ENCODE measurements around the gene PMF1.

DNA sequence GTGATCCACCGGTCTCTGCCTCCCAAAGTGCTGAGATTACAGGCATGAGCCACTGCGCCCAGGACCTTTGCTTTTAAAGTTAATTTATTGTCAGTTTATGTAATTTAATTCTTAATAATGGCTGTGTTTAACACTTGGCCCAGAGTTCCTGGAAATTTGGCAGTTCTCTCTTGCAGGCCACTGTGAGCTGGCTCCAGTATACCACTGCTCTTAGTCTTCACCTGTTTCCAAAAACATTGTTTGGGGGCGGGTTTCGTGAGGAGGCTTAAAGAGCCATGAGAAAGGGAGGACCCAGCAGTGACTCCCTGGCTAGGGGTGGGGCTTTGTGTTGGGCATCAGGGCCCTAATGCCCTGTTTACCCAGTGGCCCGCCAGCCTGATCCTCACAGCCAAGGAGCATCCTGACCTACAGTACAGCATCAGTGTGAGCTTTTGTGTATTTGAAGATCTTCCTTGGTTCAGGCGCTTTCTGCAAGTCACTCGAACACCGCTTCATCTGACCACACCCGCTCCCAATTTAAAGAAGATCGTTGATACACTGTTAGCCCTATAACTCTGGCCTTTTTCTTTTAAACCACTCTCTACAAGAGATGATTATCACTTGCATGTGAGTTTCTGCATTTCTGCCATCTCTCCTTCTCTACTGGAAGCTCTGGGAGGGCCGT, 17.1 kb downstream of the PMF1 start:
- TF ChIP-seq, protein P1, sequence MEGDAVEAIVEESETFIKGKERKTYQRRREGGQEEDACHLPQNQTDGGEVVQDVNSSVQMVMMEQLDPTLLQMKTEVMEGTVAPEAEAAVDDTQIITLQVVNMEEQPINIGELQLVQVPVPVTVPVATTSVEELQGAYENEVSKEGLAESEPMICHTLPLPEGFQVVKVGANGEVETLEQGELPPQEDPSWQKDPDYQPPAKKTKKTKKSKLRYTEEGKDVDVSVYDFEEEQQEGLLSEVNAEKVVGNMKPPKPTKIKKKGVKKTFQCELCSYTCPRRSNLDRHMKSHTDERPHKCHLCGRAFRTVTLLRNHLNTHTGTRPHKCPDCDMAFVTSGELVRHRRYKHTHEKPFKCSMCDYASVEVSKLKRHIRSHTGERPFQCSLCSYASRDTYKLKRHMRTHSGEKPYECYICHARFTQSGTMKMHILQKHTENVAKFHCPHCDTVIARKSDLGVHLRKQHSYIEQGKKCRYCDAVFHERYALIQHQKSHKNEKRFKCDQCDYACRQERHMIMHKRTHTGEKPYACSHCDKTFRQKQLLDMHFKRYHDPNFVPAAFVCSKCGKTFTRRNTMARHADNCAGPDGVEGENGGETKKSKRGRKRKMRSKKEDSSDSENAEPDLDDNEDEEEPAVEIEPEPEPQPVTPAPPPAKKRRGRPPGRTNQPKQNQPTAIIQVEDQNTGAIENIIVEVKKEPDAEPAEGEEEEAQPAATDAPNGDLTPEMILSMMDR (conservative IDR thresholded peaks at IDR 0.05): no peak
- no peak for TF ChIP-seq EZH2 (IDR thresholded peaks at IDR 0.05; ENCODE audit: low read depth)
